ENCODE measurements around the gene CRYBB3.

The CRYBB3 gene

DNA sequence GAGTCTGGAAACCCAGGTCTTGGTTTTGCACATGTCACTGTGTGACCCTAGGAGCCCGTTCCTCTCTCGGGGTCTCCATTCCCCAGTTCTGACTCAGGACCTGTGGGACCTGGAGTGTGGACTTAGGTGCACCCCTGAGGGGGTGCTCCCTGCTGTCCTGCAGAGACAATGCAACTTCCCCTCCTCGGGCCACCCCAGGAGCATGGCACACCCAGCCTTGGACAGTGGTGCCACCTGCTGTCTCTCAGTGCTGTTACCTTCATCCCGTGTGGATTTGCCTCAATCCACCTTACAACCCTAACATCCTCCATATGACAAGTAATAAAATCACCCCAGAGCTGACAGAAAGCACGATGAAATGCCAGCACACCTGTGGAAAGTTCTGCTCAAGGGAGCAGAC lies 27.5 kb upstream of the CRYBB3 start:
- Histone ChIP-seq H2AFZ (ENCODE audit: low read depth, low read length, severe bottlenecking) (no peak overlapping the region), H3K27ac (ENCODE audit: low read depth, low read length) (no peak overlapping the region), H3K4me3 (ENCODE audit: insufficient read depth, low read length, poor library complexity, severe bottlenecking) (no peak overlapping the region), H3K9me2 (replicated peaks; ENCODE audit: insufficient read depth, low read length) (no peaks in the 10 kb centered on the region), H3K79me2 (ENCODE audit: insufficient read depth, low read length) (no peaks in the 10 kb centered on the region), H3K27me3 (ENCODE audit: low read length) (no peaks in the 10 kb centered on the region), H3K4me2 (ENCODE audit: low read depth, low read length, poor library complexity, severe bottlenecking) (no peak overlapping the region), H3K36me3 (ENCODE audit: low read length) (no peaks in the 10 kb centered on the region), H3F3A (ENCODE audit: insufficient read depth) (no peaks in the 10 kb centered on the region), H3K9me3 (ENCODE audit: insufficient read depth, low read length) (no peaks in the 10 kb centered on the region), H3K9ac (ENCODE audit: low read length) (no peak overlapping the region), H4K20me1 (ENCODE audit: low read depth, low read length) (no peaks in the 10 kb centered on the region)
- no peak for TF ChIP-seq EZH2phosphoT487 (conservative IDR thresholded peaks at IDR 0.05; ENCODE audit: low read length)
- TF ChIP-seq, protein P1, sequence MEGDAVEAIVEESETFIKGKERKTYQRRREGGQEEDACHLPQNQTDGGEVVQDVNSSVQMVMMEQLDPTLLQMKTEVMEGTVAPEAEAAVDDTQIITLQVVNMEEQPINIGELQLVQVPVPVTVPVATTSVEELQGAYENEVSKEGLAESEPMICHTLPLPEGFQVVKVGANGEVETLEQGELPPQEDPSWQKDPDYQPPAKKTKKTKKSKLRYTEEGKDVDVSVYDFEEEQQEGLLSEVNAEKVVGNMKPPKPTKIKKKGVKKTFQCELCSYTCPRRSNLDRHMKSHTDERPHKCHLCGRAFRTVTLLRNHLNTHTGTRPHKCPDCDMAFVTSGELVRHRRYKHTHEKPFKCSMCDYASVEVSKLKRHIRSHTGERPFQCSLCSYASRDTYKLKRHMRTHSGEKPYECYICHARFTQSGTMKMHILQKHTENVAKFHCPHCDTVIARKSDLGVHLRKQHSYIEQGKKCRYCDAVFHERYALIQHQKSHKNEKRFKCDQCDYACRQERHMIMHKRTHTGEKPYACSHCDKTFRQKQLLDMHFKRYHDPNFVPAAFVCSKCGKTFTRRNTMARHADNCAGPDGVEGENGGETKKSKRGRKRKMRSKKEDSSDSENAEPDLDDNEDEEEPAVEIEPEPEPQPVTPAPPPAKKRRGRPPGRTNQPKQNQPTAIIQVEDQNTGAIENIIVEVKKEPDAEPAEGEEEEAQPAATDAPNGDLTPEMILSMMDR (IDR thresholded peaks at IDR 0.05; ENCODE audit: insufficient read depth, low read length, poor library complexity, severe bottlenecking) = peak; percentile 13

DNA sequence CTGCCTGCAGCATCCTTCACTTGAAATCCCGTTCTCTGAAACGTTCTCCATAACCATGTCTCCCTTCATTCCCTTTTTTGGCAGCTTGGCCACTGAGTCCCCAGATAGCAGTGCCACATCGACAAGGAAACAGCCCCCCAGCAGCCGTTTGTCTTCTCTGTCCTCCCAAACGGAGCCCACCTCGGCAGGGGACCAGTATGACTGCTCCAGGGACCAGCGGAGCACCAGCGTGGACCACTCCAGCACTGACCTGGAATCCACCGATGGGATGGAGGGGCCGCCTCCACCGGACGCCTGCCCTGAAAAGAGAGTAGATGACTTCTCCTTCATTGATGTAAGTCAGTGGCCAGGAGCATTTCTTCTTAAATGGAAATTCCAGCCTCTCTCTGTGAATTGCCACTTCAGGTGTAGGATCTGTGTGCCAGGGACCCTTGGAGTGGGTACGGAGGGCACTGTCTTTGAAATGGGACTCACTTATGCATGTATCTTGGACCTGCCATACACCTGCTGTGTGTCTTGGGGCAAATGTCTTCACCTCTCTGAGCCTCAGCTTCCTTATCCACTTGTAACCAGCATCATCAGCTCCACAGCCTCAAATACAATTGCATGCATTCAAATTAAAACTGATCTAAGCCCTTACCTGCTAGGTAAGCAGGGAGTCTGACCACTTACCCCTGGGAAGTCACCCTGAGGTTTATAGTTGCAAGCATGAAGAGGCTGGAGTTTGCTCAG lies 25.3 kb upstream of the CRYBB3 start:
- Histone ChIP-seq H3K27me3 (ENCODE audit: low read length) (no peaks in the 10 kb centered on the region), H3K4me3 (ENCODE audit: insufficient read depth, low read length, poor library complexity, severe bottlenecking) (no peak overlapping the region)

DNA sequence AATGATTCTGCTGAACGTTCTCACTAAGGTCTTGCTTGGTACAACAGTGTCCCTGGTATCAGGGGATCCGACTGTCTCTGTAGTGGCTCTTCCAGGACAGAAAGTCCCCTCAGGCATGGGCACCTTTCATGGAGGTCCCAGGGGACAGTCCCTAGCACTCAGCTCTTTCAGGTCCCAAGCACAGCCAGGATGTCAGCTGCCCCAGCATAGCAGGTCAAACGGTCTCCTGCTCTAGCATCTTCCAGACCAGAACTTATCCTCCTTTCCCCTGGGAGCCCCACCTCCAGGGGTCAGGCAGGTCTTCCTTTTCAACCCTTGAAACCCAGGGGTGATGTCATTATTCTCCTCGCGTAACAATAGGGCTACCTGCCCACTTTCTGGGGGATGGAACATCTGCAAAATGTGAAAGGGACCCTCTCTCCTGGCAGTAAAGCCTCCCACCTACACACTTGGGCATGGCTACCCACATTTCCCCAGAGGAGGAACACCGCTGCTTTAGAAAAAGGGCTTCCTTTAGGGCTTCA lies 24.7 kb upstream of the CRYBB3 start:
- no peaks in the 10 kb centered on the region for H3K27me3 ChIP-seq (ENCODE audit: low read length)
- TF ChIP-seq EZH2phosphoT487 (conservative IDR thresholded peaks at IDR 0.05; ENCODE audit: low read length) = no peak
- TF ChIP-seq, protein P1 (IDR thresholded peaks at IDR 0.05; ENCODE audit: insufficient read depth, low read length, poor library complexity, severe bottlenecking) = no peak
- H3K9me2 ChIP-seq (replicated peaks; ENCODE audit: insufficient read depth, low read length) = no peaks in the 10 kb centered on the region
- H2AFZ ChIP-seq (ENCODE audit: low read depth, low read length, severe bottlenecking) = no peak overlapping the region
- H3K27ac ChIP-seq (ENCODE audit: low read depth, low read length) = no peak overlapping the region
- H3K79me2 ChIP-seq (ENCODE audit: insufficient read depth, low read length) = no peaks in the 10 kb centered on the region
- H3K9me3 ChIP-seq (ENCODE audit: insufficient read depth, low read length) = no peaks in the 10 kb centered on the region
- no peak overlapping the region for H3K9ac ChIP-seq (ENCODE audit: low read length)
- no peak overlapping the region for H3K4me2 ChIP-seq (ENCODE audit: low read depth, low read length, poor library complexity, severe bottlenecking)
- H4K20me1 ChIP-seq (ENCODE audit: low read depth, low read length) = no peaks in the 10 kb centered on the region
- H3K36me3 ChIP-seq (ENCODE audit: low read length) = no peaks in the 10 kb centered on the region
- no peak overlapping the region for H3K4me3 ChIP-seq (ENCODE audit: insufficient read depth, low read length, poor library complexity, severe bottlenecking)
- H3F3A ChIP-seq (ENCODE audit: insufficient read depth) = no peaks in the 10 kb centered on the region

More for the DNA sequence above, 25.3 kb upstream of the CRYBB3 start:
- TF ChIP-seq, protein P1 (IDR thresholded peaks at IDR 0.05; ENCODE audit: insufficient read depth, low read length, poor library complexity, severe bottlenecking) = no peak
- TF ChIP-seq EZH2phosphoT487 (conservative IDR thresholded peaks at IDR 0.05; ENCODE audit: low read length) = no peak
- Histone ChIP-seq H3K9me2 (replicated peaks; ENCODE audit: insufficient read depth, low read length) (no peaks in the 10 kb centered on the region), H3K4me2 (ENCODE audit: low read depth, low read length, poor library complexity, severe bottlenecking) (no peak overlapping the region), H3F3A (ENCODE audit: insufficient read depth) (no peaks in the 10 kb centered on the region), H3K79me2 (ENCODE audit: insufficient read depth, low read length) (no peaks in the 10 kb centered on the region), H3K9ac (ENCODE audit: low read length) (no peak overlapping the region), H2AFZ (ENCODE audit: low read depth, low read length, severe bottlenecking) (no peak overlapping the region), H3K36me3 (ENCODE audit: low read length) (no peaks in the 10 kb centered on the region), H4K20me1 (ENCODE audit: low read depth, low read length) (no peaks in the 10 kb centered on the region), H3K27ac (ENCODE audit: low read depth, low read length) (no peak overlapping the region), H3K9me3 (ENCODE audit: insufficient read depth, low read length) (no peaks in the 10 kb centered on the region)

All from SU-DHL-6 (cell line).